Endometrial microvascular endothelial cells (primary cell): ENCODE results near the gene NIM1K. TPM values are rescaled to one million over a fixed set of nuclear protein-coding genes. Genes with fewer than 3 reads are reported as not detected.
"Not testable (repeated sequence)": the region's sequence is repeated elsewhere in the genome, so short reads cannot be mapped to it uniquely, and the experiment has no call there.

Experiments used
- in situ Hi-C: cut with HindIII; loops from 2 replicates; pipeline ENCODE4 v1.10.0; 2017; ENCODE audit warnings: low sequenced_read_pairs, low pct_unique_long_range_greater_than_20kb; ENCODE audit errors: inconsistent ontology term
- total RNA-seq: library from RNA; depleted of rRNA; stranded (reverse); fragments of >200 nt; gene quantifications from one replicate; pipeline ENCODE4 v1.2.3, GENCODE V29; 2015; ENCODE audit errors: inconsistent ontology term

The NIM1K gene
- total RNA-seq, 1 donor from 2014 or later = not detected

GRCh38 chr5:43179836-43180235, 12.2 kb upstream of the NIM1K start:
- in situ Hi-C loops = no loop called here

- in situ Hi-C loops = no loop called here
Measured at GRCh38 chr5:43182421-43182820, 9.6 kb upstream of the NIM1K start.

- in situ Hi-C loops = not testable (repeated sequence)
Measured at GRCh38 chr5:43183101-43183500, 8.9 kb upstream of the NIM1K start.

GRCh38 chr5:43190755-43191603, 1.0 kb upstream of the NIM1K start:
- in situ Hi-C loops = no loop called here

- in situ Hi-C loops = no loop called here
Measured at GRCh38 chr5:43192558-43193180, 644 bp downstream of the NIM1K start.

- in situ Hi-C loops = no loop called here
Measured at GRCh38 chr5:43193181-43193893, 1.3 kb downstream of the NIM1K start.

GRCh38 chr5:43193894-43194265, 1.9 kb downstream of the NIM1K start:
- in situ Hi-C loops = no loop called here

- in situ Hi-C loops = no loop called here
Measured at GRCh38 chr5:43195670-43196265, 3.7 kb downstream of the NIM1K start.

- in situ Hi-C loops = no loop called here
Measured at GRCh38 chr5:43197535-43197934, 5.5 kb downstream of the NIM1K start.

GRCh38 chr5:43201442-43201841, 9.4 kb downstream of the NIM1K start:
- in situ Hi-C loops = not testable (repeated sequence)

GRCh38 chr5:43202380-43202779, 10.4 kb downstream of the NIM1K start:
- in situ Hi-C loops = no loop called here

GRCh38 chr5:43203373-43203772, 11.3 kb downstream of the NIM1K start:
- in situ Hi-C loops = no loop called here

GRCh38 chr5:43204958-43205357, 12.9 kb downstream of the NIM1K start:
- in situ Hi-C loops = no loop called here

GRCh38 chr5:43207601-43208000, 15.6 kb downstream of the NIM1K start:
- in situ Hi-C loops = no loop called here

- in situ Hi-C loops = no loop called here
Measured at GRCh38 chr5:43208658-43209057, 16.6 kb downstream of the NIM1K start.

GRCh38 chr5:43209060-43209459, 17.0 kb downstream of the NIM1K start:
- in situ Hi-C loops = no loop called here

- in situ Hi-C loops = no loop called here
Measured at GRCh38 chr5:43209833-43210232, 17.8 kb downstream of the NIM1K start.

GRCh38 chr5:43210570-43210969, 18.5 kb downstream of the NIM1K start:
- in situ Hi-C loops = no loop called here

- in situ Hi-C loops = no loop called here
Measured at GRCh38 chr5:43213951-43214350, 21.9 kb downstream of the NIM1K start.
